WTC11 (cell line): ENCODE measurements around the gene NRXN3. TPM values are rescaled to one million over a fixed set of nuclear protein-coding genes. Genes with fewer than 3 reads are reported as not detected.

Experiments
- ATAC-seq: fragments of 200-7000 bp; cut with Tn5 transposase; 2 replicates; pipeline ENCODE4 v1.10.0; 2021; ENCODE audit warnings: mild to moderate bottlenecking, moderate library complexity
- CTCF ChIA-PET: fragments of 300-600 bp; sonication (Branson Sonifier 250); formaldehyde crosslinking; loops from one replicate; lab custom pipeline; 2021; ENCODE audit warnings: antibody characterized with exemption; lab: Charles Lee
- POLR2A ChIA-PET: fragments of 350-600 bp; sonication (Branson Sonifier 250); formaldehyde crosslinking; loops from one replicate; lab custom pipeline; 2021; ENCODE audit warnings: antibody characterized with exemption; lab: Charles Lee
- DNase-seq: peaks from one replicate; pipeline ENCODE4 v3.0.0; 2021; ENCODE audit warnings: low spot score
- H3K27ac Mint-ChIP-seq: 2 replicates; pipeline ENCODE4 v1.8.0; 2021; ENCODE audit warnings: mixed read lengths
- H3K27me3 Mint-ChIP-seq: 2 replicates; pipeline ENCODE4 v1.8.0; 2021; ENCODE audit warnings: low read depth, mild to moderate bottlenecking, moderate library complexity, mixed read lengths
- H3K36me3 Mint-ChIP-seq: 2 replicates; pipeline ENCODE4 v1.8.0; 2021; ENCODE audit warnings: mixed read lengths
- H3K4me1 Mint-ChIP-seq: 2 replicates; pipeline ENCODE4 v1.8.0; 2022; ENCODE audit warnings: mixed read lengths
- H3K4me3 Mint-ChIP-seq: 2 replicates; pipeline ENCODE4 v1.8.0; 2021; ENCODE audit warnings: mild to moderate bottlenecking, moderate library complexity, mixed read lengths
- H3K9me3 Mint-ChIP-seq: 2 replicates; pipeline ENCODE4 v1.8.0; 2021; ENCODE audit warnings: mixed read lengths
- ATF6 ChIP-seq: sonication (generic); formaldehyde crosslinking; IDR thresholded peaks from 2 replicates; pipeline ENCODE4 v1.8.1; 2023; ENCODE audit warnings: mild to moderate bottlenecking, missing genetic modification reagents
- CTCF ChIP-seq: fragments of 200-600 bp; IDR thresholded peaks from 2 replicates; pipeline ENCODE4 v1.8.0; 2022; ENCODE audit warnings: antibody characterized with exemption
- E2F1 ChIP-seq: sonication (generic); formaldehyde crosslinking; IDR thresholded peaks from 2 replicates; pipeline ENCODE4 v1.8.0; 2022; ENCODE audit warnings: mild to moderate bottlenecking, missing genetic modification reagents
- FOXJ3 ChIP-seq: sonication (generic); formaldehyde crosslinking; IDR thresholded peaks from 2 replicates; pipeline ENCODE4 v1.9.0; 2021; ENCODE audit warnings: missing genetic modification reagents, mild to moderate bottlenecking, borderline replicate concordance
- FOXK1 ChIP-seq: sonication (generic); formaldehyde crosslinking; IDR thresholded peaks from 2 replicates; pipeline ENCODE4 v1.8.0; 2022; ENCODE audit warnings: mild to moderate bottlenecking, moderate library complexity, missing genetic modification reagents
- FOXP1 ChIP-seq: sonication (generic); formaldehyde crosslinking; IDR thresholded peaks from 2 replicates; pipeline ENCODE4 v1.8.0; 2022; ENCODE audit warnings: missing genetic modification reagents, mild to moderate bottlenecking, moderate library complexity, borderline replicate concordance
- HMGA2 ChIP-seq: fragments of 250-450 bp; sonication (Bioruptor Pico); IDR thresholded peaks from 2 replicates; pipeline ENCODE4 v1.4.0; 2021; ENCODE audit warnings: mild to moderate bottlenecking, moderate library complexity
- JAZF1 ChIP-seq: fragments of 250-450 bp; sonication (Bioruptor Pico); IDR thresholded peaks from 2 replicates; pipeline ENCODE4 v1.9.0; 2021; ENCODE audit warnings: moderate library complexity, mild to moderate bottlenecking, inconsistent platforms
- MAX ChIP-seq: sonication (generic); formaldehyde crosslinking; IDR thresholded peaks from 2 replicates; pipeline ENCODE4 v1.8.0; 2022; ENCODE audit warnings: mild to moderate bottlenecking, missing genetic modification reagents
- MYBL2 ChIP-seq: sonication (generic); formaldehyde crosslinking; IDR thresholded peaks from 2 replicates; pipeline ENCODE4 v1.8.1; 2023; ENCODE audit warnings: mild to moderate bottlenecking, moderate library complexity, missing genetic modification reagents
- NR2C2 ChIP-seq: sonication (generic); formaldehyde crosslinking; IDR thresholded peaks from 2 replicates; pipeline ENCODE4 v1.8.0; 2022; ENCODE audit warnings: mild to moderate bottlenecking, missing genetic modification reagents
- NR3C1 ChIP-seq: sonication (generic); formaldehyde crosslinking; conservative IDR thresholded peaks from 2 replicates; pipeline ENCODE4 v1.8.1; 2023; ENCODE audit warnings: low read depth, mild to moderate bottlenecking, missing genetic modification reagents
- SOX15 ChIP-seq: fragments of 250-450 bp; sonication (Bioruptor Pico); IDR thresholded peaks from 2 replicates; pipeline ENCODE4 v1.9.0; 2021; ENCODE audit warnings: mild to moderate bottlenecking
- TEAD1 ChIP-seq: sonication (generic); formaldehyde crosslinking; IDR thresholded peaks from 2 replicates; pipeline ENCODE4 v1.8.0; 2022; ENCODE audit warnings: mild to moderate bottlenecking, missing genetic modification reagents
- ZNF121 ChIP-seq: sonication (generic); formaldehyde crosslinking; IDR thresholded peaks from 2 replicates; pipeline ENCODE4 v1.8.0; 2023; ENCODE audit warnings: missing genetic modification reagents
- ZNF138 ChIP-seq: sonication (generic); formaldehyde crosslinking; conservative IDR thresholded peaks from 2 replicates; pipeline ENCODE4 v1.8.1; 2022; ENCODE audit warnings: mild to moderate bottlenecking, moderate library complexity, missing genetic modification reagents
- ZNF423 ChIP-seq: fragments of 250-450 bp; sonication (Bioruptor Pico); IDR thresholded peaks from 2 replicates; pipeline ENCODE4 v2.1.2; 2022; ENCODE audit warnings: mild to moderate bottlenecking, moderate library complexity
- total RNA-seq: library from RNA; stranded (reverse); gene quantifications from 3 replicates; pipeline ENCODE4 v1.2.3, GENCODE V29; 2021
- TF ChIP-seq, protein P1 (sequence below): sonication (generic); formaldehyde crosslinking; IDR thresholded peaks from 2 replicates; pipeline ENCODE4 v1.8.1; 2022; ENCODE audit warnings: low read depth, mild to moderate bottlenecking, moderate library complexity, missing genetic modification reagents, borderline replicate concordance
- TF ChIP-seq, protein P2 (sequence below): fragments of 250-450 bp; sonication (Bioruptor Pico); IDR thresholded peaks from 2 replicates; pipeline ENCODE4 v1.9.0; 2021; ENCODE audit warnings: mild to moderate bottlenecking
- TF ChIP-seq, protein P3 (sequence below): fragments of 250-450 bp; sonication (Bioruptor Pico); IDR thresholded peaks from 2 replicates; pipeline ENCODE4 v1.9.0; 2021; ENCODE audit warnings: mild to moderate bottlenecking
- TF ChIP-seq, protein P4 (sequence below): fragments of 250-450 bp; sonication (Bioruptor Pico); IDR thresholded peaks from 2 replicates; pipeline ENCODE4 v1.8.0; 2021; ENCODE audit warnings: mild to moderate bottlenecking

The NRXN3 gene
- total RNA-seq, 1 experiment from 2014 or later: 3.0 TPM

GRCh38 chr14:78921856-78922255 is 751.7 kb downstream of the NRXN3 start:
- H3K27ac Mint-ChIP-seq: no peak overlapping the region
- H3K4me1 Mint-ChIP-seq: no peaks in the 10 kb centered on the region
- no peaks in the 10 kb centered on the region for H3K9me3 Mint-ChIP-seq
- ChIA-PET CTCF (no interaction called here), POLR2A (no interaction called here)
- H3K36me3 Mint-ChIP-seq: no peaks in the 10 kb centered on the region
- no peak overlapping the region for H3K4me3 Mint-ChIP-seq
- ATAC-seq: no peak
- TF ChIP-seq, protein P1, sequence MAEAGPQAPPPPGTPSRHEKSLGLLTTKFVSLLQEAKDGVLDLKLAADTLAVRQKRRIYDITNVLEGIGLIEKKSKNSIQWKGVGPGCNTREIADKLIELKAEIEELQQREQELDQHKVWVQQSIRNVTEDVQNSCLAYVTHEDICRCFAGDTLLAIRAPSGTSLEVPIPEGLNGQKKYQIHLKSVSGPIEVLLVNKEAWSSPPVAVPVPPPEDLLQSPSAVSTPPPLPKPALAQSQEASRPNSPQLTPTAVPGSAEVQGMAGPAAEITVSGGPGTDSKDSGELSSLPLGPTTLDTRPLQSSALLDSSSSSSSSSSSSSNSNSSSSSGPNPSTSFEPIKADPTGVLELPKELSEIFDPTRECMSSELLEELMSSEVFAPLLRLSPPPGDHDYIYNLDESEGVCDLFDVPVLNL (CRISPR knock-in tag): no peak
- TF ChIP-seq, protein P2, sequence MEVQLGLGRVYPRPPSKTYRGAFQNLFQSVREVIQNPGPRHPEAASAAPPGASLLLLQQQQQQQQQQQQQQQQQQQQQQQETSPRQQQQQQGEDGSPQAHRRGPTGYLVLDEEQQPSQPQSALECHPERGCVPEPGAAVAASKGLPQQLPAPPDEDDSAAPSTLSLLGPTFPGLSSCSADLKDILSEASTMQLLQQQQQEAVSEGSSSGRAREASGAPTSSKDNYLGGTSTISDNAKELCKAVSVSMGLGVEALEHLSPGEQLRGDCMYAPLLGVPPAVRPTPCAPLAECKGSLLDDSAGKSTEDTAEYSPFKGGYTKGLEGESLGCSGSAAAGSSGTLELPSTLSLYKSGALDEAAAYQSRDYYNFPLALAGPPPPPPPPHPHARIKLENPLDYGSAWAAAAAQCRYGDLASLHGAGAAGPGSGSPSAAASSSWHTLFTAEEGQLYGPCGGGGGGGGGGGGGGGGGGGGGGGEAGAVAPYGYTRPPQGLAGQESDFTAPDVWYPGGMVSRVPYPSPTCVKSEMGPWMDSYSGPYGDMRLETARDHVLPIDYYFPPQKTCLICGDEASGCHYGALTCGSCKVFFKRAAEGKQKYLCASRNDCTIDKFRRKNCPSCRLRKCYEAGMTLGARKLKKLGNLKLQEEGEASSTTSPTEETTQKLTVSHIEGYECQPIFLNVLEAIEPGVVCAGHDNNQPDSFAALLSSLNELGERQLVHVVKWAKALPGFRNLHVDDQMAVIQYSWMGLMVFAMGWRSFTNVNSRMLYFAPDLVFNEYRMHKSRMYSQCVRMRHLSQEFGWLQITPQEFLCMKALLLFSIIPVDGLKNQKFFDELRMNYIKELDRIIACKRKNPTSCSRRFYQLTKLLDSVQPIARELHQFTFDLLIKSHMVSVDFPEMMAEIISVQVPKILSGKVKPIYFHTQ: no peak
- TF ChIP-seq CTCF: no peak
- TF ChIP-seq MAX (CRISPR knock-in tag): no peak
- TF ChIP-seq ZNF121: no peak
- no peak for TF ChIP-seq ATF6
- TF ChIP-seq MYBL2 (CRISPR knock-in tag): no peak
- TF ChIP-seq SOX15 (CRISPR knock-in tag): no peak
- no peak for TF ChIP-seq NR3C1 (CRISPR knock-in tag)
- no peak for TF ChIP-seq ZNF423
- no peak for DNase-seq
- H3K27me3 Mint-ChIP-seq: no peaks in the 10 kb centered on the region

DNA sequence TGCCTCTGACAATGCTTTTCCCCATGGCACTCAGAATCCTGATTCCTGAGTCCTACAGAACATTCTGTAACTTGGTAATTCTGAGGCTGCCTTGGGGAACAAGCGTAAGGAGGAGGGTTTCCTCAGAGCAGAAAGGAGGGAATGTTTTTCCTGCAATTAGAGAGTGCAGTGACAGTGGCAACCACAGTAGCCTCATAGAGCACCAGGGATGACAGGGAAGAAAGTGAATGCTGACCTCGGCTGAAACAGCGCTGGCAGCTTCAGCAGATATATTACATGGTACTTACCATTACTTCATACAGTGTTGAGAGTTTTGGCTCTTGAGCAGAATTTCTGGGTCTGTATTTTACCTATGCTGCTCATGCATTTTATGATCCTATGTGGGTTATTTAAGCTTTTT is 757.1 kb downstream of the NRXN3 start:
- H3K4me3 Mint-ChIP-seq: no peak overlapping the region
- ChIA-PET POLR2A (no interaction called here), CTCF (no interaction called here)
- DNase-seq: no peak
- no peaks in the 10 kb centered on the region for H3K27me3 Mint-ChIP-seq
- ATAC-seq: peak; percentile 65
- no peaks in the 10 kb centered on the region for H3K36me3 Mint-ChIP-seq
- H3K27ac Mint-ChIP-seq: no peak overlapping the region; the same call in 1 of the 2 replicates
- peaks cover 6% of the 10 kb centered on the region for H3K4me1 Mint-ChIP-seq
- H3K9me3 Mint-ChIP-seq: peaks cover 13% of the 10 kb centered on the region
- TF ChIP-seq HMGA2 (CRISPR knock-in tag) (no peak), SOX15 (CRISPR knock-in tag) (no peak), JAZF1 (CRISPR knock-in tag) (no peak), NR2C2 (CRISPR knock-in tag) (no peak), FOXK1 (CRISPR knock-in tag) (no peak), E2F1 (CRISPR knock-in tag) (no peak), FOXJ3 (CRISPR knock-in tag) (no peak), ZNF138 (CRISPR knock-in tag) (no peak), TEAD1 (CRISPR knock-in tag) (no peak), ATF6 (no peak), FOXP1 (CRISPR knock-in tag) (no peak)
- TF ChIP-seq, protein P3, sequence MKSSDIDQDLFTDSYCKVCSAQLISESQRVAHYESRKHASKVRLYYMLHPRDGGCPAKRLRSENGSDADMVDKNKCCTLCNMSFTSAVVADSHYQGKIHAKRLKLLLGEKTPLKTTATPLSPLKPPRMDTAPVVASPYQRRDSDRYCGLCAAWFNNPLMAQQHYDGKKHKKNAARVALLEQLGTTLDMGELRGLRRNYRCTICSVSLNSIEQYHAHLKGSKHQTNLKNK (CRISPR knock-in tag): no peak
- TF ChIP-seq, protein P4, sequence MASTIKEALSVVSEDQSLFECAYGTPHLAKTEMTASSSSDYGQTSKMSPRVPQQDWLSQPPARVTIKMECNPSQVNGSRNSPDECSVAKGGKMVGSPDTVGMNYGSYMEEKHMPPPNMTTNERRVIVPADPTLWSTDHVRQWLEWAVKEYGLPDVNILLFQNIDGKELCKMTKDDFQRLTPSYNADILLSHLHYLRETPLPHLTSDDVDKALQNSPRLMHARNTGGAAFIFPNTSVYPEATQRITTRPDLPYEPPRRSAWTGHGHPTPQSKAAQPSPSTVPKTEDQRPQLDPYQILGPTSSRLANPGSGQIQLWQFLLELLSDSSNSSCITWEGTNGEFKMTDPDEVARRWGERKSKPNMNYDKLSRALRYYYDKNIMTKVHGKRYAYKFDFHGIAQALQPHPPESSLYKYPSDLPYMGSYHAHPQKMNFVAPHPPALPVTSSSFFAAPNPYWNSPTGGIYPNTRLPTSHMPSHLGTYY (CRISPR knock-in tag): no peak
